AG10803 (cell line): ENCODE measurements around the gene CPPED1.
A peak's percentile ranks its signal among the peaks of the same experiment; 100 is the strongest.
"Not testable (repeated sequence)": the region's sequence is repeated elsewhere in the genome, so short reads cannot be mapped to it uniquely, and the experiment has no call there.

Experiments
- DNase-seq: peaks from one replicate; pipeline ENCODE4 v3.0.0; 2010; ENCODE audit warnings: low read depth
- H3K4me3 ChIP-seq: 2 replicates; pipeline ENCODE4 v1.5.1; 2011; ENCODE audit warnings: mild to moderate bottlenecking, low read length, control low read depth
- TF ChIP-seq, protein P1 (sequence below): conservative IDR thresholded peaks from 2 replicates; pipeline ENCODE4 v1.5.1; 2011; ENCODE audit warnings: mild to moderate bottlenecking, low read length, control low read depth, inconsistent platforms

The CPPED1 gene

DNA sequence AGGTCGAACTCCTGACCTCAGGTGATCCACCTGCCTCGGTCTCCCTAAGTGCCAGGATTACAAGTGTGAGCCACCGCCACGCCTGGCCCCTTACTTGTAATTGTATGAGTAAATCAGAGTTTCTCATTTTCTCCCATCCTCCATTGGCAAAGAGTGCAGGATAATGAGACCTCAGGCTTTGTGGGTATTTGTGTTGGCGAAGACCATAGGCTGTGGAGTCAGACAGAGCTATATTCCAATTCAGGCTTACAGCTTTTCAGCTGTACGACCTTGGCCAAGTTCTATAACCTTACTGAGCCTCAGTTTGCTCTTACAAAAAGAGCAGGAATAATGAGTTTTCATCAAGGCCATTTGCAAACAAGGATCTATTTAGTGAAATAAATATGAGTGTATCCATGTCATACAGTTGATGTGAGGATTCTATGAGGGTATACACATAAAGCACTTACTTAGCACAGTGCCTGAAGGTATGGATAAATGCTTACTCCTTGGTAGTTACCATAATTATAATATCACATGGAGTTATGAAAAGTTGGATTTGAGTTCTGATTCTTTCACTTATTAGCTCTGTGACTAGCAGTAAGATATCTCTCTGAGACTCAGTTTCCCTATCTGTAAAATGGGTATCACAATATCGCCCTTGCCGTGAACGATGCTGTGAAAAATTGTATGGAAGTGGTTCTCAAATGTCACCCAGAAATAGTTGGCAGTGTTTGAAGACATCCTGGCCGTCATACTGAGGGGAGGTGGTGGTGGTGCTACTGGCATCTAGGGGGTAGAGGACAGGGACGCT is 25.6 kb upstream of the CPPED1 start:
- TF ChIP-seq, protein P1, sequence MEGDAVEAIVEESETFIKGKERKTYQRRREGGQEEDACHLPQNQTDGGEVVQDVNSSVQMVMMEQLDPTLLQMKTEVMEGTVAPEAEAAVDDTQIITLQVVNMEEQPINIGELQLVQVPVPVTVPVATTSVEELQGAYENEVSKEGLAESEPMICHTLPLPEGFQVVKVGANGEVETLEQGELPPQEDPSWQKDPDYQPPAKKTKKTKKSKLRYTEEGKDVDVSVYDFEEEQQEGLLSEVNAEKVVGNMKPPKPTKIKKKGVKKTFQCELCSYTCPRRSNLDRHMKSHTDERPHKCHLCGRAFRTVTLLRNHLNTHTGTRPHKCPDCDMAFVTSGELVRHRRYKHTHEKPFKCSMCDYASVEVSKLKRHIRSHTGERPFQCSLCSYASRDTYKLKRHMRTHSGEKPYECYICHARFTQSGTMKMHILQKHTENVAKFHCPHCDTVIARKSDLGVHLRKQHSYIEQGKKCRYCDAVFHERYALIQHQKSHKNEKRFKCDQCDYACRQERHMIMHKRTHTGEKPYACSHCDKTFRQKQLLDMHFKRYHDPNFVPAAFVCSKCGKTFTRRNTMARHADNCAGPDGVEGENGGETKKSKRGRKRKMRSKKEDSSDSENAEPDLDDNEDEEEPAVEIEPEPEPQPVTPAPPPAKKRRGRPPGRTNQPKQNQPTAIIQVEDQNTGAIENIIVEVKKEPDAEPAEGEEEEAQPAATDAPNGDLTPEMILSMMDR: no peak
- no peak for DNase-seq
- H3K4me3 ChIP-seq: no peak overlapping the region

DNA sequence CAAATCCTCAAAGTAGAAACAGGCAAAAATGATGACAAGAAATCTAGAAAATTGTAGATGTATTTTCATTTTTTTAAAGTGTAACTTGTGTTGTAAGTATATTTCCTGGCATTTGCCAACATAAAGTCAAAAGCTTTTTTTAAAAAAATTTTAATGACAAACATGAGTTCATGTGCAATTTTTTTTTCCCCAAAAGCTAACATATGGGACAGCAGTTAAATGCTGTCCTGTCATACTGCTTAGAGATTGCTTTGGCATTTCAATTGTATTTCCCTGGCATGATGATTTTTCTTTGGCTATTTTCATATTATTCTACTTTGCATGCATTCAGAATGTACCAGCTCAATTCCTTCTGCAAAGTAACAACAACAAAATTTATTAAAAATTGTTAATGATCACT is 24.5 kb upstream of the CPPED1 start:
- H3K4me3 ChIP-seq: no peak overlapping the region
- DNase-seq: no peak
- TF ChIP-seq, protein P1: no peak

DNA sequence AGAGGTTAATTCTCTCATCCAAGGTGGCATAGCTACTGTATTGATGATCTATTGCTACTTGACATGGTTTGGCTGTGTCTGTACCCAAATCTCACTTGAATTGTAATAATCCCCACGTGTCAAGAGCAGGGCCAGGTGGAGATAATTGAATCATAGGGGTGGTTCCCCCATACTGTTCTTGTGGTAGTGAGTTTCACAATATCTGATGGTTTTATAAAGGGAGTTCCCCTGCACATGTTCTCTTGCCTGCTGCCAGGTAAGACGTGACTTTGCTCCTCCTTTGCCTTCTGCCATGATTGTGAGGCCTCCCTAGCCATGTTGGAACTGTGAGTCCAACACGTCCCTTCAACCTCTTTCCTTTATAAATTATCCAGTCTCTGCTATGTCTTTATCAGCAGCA is 22.9 kb upstream of the CPPED1 start:
- no peak overlapping the region for H3K4me3 ChIP-seq
- DNase-seq: no peak
- TF ChIP-seq, protein P1: no peak

DNA sequence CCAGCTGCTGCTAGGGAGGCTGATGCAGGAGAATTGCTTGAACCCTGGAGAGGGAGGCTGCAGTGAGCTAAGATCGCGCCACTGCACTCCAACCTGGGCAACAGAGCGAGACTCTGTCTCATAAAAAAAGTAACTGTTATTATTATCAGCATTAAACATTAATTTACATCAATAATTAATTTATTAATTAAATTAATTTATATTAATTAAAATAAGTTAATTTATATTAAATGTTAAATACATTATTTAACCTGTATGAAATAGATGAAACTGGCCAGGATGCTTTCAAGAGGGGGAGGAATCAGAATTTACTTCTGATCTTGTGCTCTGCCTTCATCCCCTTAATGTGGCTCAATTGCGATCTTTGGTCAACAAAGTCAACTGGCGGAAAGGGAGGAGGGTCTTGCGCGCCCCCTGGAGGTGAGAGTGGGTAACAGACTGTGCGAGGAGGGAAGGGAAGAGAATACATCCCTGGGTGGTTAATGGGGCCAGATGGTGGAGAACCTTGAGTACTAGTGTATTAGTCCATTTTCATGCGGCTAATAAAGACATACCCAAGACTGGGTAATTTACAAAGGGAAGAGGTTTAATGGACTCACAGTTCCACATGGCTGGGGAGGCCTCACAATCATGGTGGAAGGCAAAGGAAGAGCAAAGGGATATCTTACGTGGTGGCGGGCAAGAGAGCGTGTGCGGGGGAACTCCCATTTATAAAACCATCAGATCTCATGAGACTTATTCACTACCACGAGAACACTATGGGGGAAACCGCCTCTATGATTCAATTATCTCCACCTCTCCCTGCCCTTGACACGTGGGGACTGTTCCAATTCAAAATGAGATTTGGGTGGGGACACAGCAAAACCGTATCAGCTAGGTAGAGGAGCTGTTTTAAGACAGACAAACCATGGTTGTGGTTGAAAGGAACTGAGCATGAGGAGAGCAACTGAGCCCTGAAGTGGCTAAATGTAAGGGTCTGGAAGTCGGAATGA is 15.7 kb upstream of the CPPED1 start:
- H3K4me3 ChIP-seq: no peak overlapping the region
- TF ChIP-seq, protein P1: peak; percentile 93
- DNase-seq: peak; percentile 57

DNA sequence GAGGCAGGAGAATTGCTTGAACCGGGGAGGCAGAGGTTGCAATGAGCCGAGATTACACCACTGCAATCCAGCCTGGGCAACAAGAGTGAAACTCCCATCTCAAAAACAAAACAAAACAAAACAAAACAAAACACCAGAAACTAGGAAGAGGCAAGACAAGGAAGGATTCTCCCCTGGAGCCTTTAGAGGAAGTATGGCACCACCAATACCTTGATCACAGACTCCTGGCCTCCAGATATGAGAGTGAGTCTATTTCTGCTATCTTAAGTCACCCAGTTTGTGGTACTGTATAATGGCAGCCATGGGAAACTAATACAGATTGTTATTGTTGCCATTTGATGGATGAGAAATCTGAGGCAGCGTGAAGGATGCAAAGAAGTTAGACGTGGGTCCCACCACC is 14.6 kb upstream of the CPPED1 start:
- no peak overlapping the region for H3K4me3 ChIP-seq
- DNase-seq: no peak
- TF ChIP-seq, protein P1: no peak

DNA sequence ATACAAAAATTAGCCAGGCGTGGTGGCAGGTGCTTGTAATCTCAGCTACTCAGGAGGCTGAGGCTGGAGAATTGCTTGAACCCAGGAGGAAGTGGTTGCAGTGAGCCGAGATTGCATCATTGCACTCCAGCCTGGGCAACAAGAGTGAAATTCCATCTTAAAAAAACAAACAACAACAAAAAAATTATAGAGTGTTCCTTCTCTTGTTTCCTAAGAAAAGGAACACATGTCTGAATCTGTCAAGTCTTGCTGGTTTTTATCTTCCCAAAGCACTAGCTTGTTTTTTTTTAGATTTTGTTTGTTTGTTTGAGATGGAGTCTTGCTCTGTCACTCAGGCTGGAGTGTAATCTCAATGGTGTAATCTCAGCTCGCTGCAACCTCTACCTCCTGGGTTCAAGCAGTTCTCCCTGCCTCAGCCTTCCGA is 13.1 kb upstream of the CPPED1 start:
- not testable (repeated sequence) for DNase-seq, H3K4me3 ChIP-seq

DNA sequence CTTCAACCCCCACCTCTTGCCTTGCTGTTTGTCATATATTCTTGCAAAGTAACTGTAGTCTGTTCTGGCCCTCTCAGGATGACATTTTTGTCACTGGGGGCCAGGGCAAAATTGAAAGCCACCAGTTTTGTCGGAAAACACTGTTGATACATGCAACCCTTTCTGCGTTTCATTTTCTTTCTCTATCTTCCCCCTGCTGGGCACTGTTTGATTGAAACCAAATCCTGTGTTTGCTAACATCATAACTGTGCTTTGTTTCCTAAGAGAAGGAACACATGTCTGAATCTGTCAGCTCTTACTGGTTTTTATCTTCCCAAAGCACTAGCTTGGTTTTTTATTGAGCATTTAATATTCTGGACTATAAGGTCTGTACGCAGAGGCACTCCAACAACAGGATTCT is 11.7 kb upstream of the CPPED1 start:
- H3K4me3 ChIP-seq: no peak overlapping the region

DNA sequence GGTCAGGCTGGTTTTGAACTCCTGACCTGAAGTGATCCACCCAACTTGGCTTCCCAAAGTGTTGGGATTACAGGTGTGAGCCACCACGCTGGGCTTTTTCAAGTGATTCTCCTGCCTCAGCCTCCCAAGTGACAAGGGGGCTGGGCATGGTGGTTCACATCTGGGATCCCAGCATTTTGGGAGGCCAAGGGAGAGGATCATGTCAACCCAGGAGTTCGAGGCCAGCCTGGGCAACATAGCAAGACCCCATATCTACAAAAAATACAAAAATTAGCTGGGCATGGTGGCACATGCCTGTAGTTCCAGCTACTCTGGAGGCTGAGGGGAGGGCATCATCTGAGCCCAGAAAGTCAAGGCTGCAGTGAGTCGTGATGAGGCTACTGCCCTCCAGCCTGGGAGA is 10.0 kb upstream of the CPPED1 start:
- DNase-seq, H3K4me3 ChIP-seq: not testable (repeated sequence)

More for the DNA sequence above, 11.7 kb upstream of the CPPED1 start:
- DNase-seq: no peak
- TF ChIP-seq, protein P1: peak; percentile 43

DNA sequence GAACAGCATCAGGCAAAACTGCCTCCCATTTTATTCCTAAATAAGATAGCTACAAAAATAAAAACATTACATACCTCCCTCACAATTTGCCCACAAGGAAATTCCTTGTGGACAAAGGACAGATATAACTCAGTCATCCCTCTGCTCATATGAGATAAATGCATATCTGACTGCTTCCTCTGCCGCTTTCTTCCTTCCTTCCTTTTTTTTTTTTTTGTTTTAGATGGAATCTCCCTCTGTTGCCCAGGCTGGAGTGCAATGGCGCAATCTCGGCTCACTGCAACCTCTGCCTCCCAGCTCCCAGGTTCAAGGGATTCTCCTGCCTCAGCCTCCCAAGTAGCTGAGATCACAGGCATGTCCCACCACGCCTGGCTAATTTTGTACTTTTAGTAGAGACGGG is 9.6 kb upstream of the CPPED1 start:
- not testable (repeated sequence) for DNase-seq, H3K4me3 ChIP-seq
